GM19193 (cell line): ENCODE data around the gene EHD1.

ENCODE experiments used
- POLR2A ChIP-seq: IDR thresholded peaks from 4 replicates; pipeline ENCODE4 v1.6.1; 2011; ENCODE audit not compliant: insufficient read depth, insufficient read length; ENCODE audit errors: extremely low read depth

Gene EHD1

DNA sequence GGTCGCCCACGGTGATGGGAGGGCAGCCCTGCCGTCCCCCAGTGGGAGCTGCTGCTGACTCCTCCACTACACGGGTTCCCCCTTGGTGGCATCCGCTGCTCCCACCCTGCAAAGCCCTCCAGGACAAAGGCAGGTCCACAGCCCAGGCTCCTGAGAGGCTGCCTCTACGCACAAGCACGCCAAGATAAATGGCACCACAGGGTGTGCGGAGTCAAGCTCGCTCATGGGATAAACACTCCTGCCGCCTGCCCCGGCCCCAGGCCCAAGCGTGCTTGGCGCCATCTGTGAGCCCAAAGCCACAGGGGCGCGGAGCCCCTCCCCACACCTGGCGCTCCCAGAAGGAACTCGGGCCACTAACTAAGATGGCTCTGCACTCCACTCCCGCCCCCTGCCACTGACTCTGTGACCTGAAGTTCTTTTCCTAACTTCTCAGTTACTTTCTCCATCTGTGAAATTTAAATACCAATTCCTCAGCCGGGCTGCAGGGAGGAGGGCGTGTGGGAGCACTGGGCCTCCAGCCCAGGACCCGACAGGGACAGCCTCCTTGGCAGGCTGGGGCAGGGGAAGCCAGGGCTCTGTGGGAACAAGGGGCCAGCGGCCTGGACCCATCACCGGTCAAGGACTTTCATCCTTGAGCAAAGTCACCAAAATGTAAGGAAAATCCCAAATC lies 14.9 kb downstream of the EHD1 start:
- TF ChIP-seq POLR2A, result no peak

GRCh38 chr11:64862987-64863390 lies 15.4 kb downstream of the EHD1 start:
- no peak for TF ChIP-seq POLR2A

DNA sequence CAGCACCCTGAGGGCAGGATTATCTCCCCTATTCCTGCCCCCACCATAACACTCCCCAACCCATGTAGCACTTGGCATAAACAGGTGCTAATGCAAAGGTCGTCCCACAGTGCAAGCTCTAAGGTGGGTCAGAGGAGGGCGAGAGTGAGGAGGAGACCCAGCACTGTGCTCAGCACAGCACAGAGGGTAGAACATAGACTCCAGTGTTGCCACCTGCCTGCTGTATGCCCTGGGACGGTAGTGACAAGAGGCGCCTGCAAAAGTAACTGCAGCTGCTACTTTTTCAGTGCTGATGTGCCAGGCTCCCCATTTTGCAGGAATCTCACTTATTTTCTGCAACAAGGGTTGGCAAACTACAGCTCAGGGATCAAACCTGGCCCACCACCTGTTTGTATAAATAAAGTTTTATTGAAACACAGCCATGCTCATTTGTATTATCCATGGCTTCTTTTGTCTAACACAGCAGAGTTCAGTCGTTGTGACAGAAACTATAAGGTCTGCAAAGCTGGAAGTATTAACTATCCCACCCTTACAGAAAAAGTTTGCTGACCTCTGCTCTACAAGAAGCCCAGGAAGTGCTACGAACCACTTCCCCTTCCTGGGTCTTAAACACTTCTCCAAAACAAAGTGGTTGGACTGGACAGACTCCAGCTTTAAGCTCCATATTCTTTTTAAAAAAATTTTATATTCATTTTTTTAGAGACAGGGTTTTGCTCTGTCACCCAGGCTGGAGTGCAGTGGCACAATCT lies 17.0 kb downstream of the EHD1 start:
- TF ChIP-seq POLR2A, result no peak

DNA sequence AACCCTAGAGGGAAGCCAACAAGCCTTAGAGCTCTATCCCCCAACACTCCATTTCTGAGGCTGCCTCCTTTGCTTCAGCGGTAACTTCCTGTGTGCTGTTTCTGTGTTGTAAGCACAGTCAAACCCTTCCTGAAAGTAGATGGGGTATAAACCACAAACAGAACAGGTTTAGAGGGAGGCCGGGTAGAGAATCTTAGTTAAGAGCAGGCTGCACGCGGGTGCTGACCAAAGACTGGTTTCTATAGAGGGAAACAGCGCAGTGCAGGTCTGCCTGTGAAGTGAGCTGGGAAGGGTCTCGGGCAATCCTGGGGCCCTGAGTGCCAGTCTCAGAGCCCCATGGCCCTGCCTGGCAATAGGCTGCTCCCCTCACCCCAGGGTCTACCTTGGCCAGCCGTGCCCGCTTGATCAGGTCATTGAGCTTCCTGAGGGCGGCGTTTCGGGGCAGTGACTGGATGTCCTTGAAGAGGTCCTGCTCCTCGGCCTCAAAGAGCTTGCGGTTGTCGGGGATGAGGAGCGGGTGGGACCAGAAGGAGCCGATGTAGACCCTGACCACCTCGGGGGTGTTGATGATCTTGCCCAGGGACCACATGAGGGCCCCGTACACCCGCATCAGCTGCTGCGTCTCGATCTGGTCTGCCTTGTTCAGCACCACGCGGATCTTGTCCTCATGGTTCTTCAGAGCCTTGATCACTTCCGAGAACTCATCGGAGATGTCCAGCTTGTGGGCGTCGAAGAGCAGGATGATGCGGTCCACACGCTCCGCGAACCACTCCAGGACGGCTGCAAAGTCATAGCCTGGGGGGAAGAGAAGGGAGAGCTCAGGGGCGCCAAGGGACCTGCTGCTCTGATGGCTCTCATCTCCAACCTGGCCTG lies 18.6 kb downstream of the EHD1 start:
- peak; percentile 51 for TF ChIP-seq POLR2A

DNA sequence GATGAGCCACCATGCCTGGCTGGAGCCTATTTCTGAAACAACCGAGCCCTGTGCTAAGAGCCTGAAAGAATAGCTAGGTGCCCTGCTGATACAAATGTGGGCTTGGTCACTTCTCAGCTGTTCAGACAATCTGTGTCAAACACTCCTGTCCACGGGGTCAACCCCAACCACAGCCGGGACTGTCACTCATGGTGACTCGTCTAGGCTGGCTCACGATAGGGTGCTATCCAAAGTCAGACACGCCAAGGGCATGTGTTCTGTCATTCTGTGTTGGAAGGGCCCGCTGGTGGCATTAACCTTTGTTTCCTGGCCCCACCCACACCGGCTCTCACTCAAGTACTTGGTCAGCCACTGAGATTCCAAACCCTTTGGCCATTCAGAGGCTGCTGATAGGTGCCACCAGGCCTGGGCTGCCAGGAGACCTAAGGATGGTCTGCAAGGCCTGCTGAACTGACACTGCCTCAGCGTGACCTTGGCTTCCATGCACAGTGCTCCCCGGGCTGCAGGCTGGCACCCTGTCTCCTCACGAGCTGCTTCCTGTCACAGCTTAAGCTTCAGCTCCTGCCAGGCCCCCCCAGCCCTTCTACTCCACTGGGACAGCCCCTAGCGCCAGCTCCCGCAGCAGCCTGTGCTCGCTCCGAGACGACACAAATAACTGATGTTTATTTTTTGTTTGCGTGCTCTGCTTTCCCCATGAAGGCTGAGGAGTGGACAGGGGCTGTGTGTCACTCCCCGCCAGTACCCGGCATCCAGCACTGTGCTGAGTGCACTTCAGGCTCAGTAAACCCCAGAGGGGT lies 19.8 kb downstream of the EHD1 start:
- peak; percentile 15 for TF ChIP-seq POLR2A

- no peak for TF ChIP-seq POLR2A
Measured at GRCh38 chr11:64857485-64857884, 20.9 kb downstream of the EHD1 start.

- TF ChIP-seq POLR2A, result peak; percentile 23
Measured at GRCh38 chr11:64856382-64857227, 21.8 kb downstream of the EHD1 start.

DNA sequence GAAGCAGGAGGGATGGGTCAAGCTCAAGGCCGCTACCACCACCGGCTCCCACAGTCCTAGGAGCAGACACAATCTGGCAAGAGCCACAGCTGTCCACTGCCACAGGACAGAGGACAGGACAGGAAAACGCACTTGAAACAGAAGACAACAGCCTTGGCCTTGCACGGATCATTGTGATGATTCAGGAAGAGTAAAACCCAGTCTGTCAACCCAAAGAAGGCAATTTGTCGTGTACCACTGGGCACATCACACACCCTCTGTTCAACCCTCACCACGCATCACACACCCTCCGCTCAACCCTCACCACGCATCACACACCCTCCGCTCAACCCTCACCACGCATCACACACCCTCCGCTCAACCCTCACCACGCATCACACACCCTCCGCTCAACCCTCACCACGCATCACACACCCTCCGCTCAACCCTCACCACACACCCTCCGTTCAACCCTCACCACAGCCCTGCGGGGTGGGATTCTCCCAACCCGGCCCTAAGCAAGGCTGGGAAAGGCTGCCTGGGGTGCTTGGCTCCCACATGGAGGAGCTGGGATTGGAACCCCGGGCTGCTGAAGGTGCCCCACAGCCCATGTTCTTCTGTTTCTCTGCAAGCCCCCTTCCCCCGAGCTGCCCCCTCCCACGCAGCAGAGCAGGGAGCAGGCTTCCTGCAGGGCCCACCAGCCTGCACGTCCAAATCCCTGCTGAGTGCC lies 22.7 kb downstream of the EHD1 start:
- no peak for TF ChIP-seq POLR2A

DNA sequence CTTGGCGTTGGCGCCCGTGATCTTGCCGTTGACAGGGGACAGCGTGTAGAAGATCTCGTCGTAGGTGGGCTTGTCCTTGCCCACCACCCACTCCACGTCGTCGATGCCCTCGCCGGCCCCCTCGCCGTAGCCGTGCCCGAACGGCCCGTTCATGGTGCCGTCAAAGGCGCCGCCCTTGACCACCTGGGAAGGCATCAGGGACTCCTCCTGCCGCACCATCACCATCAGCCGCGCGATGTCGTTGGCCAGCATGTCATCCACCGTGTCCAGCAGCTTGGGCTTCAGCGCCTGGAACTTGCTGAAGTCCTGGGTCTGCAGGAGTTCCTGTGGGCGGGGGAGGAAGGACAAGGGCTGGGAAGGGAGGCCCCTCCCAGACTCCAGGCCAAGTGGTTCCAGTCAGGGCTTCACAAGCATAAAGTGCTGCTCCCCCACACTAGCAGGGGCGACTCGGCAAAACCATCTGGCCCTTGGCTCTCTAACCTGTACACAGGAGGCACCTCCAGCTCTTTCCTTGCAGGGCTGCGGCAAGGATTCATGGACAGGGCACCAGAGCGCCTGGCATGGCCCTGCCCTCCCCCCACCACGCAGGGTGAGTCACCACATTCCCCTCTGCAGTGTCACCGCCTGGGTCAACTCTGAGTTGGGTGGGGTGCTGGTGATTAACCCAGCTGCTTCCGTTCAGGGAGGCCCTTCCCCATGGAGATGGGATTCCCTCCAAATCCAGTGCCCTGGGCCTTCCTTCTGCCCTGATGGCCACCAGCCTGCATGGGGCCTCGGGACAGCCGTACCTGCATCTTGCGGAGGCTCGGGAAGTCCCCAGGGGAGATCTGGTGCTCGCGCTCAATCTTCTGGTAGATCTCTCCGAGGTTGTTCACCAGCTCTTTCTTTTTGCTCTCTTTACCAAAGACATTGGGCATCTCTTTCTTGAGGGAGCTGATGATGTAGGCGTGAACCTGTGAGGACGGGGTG lies 23.6 kb downstream of the EHD1 start:
- no peak for TF ChIP-seq POLR2A

GRCh38 chr11:64854157-64854533 lies 24.3 kb downstream of the EHD1 start:
- TF ChIP-seq POLR2A, result no peak

DNA sequence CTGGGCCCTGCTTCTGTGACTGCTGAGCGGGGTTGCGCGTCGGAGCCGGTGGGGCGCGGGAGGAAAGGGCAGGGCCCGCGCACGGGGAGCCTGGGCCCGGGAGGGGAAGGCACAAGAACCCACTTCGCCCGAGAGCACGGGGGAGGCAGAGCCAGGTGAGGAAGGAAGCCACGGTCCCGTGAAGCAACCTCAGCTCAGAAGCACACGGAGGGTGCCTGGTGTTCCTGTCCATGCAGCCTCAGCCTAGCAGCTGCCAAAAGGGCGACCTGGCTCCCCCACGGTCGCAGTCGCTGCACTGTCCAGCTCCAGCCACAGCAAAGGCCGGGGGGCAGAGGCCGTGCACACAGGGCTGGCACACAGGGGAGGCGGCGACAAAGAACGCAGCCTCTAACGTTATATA lies 24.7 kb downstream of the EHD1 start:
- TF ChIP-seq POLR2A, result no peak
